ENCODE data around the gene SMAP2.
"Not testable (repeated sequence)": the region's sequence is repeated elsewhere in the genome, so short reads cannot be mapped to it uniquely, and the experiment has no call there.

The SMAP2 gene

DNA sequence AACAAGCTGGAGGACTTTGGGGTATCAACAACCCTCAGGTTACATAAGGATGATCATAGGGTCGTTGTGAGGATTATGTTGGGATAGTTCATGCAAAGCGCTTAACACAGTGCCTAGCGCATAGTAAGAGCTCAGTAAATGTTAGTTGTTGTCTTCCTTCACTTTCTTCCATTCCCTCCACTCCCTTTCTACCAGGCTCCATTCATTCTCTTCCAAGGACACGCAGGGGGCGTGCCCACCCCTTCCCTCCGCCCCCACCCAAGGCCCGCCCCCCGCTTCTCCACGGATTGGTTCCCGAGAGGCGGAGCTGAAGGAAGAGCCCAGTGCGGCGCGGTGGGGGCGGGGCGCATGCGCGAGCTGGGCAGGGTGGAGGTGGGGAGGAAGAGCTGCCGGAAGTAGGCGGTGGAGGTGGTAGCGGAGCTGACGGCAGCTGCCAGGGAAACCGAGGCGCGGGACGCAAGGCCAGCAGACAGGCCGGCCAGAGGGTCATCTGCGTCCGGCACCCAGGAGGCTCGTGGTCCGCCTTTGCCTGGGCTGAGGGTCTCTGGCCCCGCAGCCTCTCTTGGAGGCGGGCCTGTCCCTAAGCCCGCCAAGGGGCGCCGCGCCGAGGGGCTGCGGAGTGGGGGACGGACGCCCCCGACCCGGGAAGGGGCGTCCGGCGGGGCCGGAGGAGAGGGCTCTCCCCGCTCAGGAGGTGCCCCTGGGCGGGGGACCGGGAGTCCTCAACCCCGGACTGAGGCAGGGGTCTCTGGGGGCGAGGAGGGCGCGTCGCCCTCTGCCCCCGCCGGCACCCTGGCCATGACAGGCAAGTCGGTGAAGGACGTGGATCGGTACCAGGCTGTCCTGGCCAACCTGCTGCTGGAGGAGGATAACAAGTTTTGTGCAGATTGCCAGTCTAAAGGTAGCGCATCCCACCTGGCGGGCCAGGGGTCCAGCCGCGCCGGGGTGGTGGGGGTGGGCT is at the start of gene SMAP2:
TSS of gene SMAP2 (plus strand) at position 405 of the 961 bp plus-strand sequence. CDS start at position 799, 394 bp downstream.
- peak; percentile 97 for DNase-seq

DNA sequence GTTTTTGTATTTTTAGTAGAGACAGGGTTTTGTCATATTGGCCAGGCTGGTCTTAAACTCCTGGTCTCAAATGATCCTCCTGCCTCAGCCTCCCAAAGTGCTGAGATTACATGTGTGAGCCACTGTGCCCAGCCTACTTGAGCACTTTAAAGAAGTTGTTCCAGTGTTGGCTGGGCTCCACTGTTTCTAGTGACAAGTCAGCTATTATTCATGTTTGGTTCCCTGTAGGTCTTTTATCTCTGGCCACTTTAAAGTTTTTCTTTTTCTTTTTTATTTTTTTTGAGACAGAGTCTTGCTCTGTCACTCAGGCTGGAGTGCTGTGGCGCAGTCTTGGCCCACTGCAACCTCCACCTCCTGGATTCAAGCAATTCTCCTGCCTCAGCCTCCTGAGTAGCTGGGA is 42.1 kb upstream of the SMAP2 start:
- not testable (repeated sequence) for DNase-seq

DNA sequence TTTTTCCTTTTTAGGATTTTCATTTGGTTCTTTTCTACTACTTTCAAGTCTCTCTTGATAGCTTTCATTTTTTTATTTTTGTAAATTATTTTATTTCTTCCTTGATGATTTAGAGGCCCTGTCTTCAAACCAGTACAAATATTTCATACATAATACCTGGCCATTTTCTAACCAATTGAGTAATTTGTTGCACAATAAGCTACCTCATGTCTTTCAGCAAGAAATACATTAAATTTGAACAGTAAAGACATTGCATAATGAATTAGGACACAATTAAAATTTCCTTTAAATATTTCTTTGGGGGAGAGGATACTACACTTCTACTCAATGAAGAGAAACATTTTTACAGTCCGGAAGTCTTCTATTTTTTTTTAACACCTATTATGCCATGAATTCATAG is 40.8 kb upstream of the SMAP2 start:
- no peak for DNase-seq

DNA sequence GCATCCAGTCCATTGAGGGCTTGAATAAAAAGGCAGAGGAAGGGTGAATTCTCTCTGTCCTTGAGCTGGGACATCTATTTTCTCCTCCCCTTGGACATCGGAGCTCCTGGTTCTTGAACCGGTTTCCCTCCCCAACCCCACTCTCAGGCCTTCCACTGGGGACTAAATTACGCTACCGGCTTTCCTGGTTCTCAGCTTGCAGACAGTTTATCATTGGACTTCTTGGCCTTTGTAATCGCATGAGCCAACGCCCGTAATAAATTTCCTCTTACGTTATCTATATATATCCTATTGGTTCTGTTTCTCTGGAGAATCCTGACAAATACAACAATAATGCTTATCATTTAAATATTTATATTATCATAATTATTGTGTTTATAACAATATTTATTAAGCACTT is 36.1 kb upstream of the SMAP2 start:
- no peak for DNase-seq

- DNase-seq = peak; percentile 94
Measured at GRCh38 chr1:40338745-40339419, 34.6 kb upstream of the SMAP2 start.

DNA sequence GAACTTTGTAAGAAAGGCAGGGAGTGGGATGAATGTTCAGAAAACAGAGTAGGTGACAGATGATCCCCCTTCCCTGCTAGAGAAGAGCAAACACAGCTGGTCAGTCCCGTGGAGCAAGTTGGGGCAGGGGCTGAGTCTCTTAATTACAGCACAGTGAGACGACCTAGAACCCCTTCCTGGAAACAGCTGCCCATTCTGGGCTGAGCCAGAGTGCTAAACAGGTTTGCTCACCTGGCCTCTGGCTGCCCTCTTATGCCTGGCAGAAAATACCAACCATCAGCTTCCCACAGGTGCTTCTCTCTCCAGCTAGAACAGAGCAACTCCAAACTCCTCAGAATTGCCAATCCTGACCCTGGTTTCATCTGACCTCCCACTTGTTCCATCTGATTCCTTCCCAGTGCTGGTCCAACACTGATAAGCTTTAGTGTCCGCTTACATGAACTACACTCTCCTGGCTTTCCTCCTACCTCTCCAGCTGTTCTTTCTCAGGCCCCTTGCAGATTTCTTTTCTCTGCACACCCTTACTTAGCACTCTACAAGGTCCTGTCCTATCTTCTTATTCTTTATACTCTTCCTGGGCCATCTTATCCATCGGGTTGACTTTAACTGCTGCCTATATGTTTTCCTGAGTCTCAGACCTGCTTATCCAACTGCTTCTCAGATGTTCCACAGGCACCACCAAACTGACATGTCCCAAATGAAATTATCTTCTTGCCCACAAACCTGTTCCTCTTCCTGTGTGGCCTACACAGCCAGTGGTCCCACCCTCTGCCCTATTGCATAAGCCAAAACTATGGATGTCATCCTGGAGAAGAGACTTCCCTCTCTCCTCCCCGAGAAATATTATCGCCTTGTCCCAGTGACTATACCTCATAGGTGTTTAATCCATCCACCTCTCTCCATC is 33.9 kb upstream of the SMAP2 start:
- no peak for DNase-seq

DNA sequence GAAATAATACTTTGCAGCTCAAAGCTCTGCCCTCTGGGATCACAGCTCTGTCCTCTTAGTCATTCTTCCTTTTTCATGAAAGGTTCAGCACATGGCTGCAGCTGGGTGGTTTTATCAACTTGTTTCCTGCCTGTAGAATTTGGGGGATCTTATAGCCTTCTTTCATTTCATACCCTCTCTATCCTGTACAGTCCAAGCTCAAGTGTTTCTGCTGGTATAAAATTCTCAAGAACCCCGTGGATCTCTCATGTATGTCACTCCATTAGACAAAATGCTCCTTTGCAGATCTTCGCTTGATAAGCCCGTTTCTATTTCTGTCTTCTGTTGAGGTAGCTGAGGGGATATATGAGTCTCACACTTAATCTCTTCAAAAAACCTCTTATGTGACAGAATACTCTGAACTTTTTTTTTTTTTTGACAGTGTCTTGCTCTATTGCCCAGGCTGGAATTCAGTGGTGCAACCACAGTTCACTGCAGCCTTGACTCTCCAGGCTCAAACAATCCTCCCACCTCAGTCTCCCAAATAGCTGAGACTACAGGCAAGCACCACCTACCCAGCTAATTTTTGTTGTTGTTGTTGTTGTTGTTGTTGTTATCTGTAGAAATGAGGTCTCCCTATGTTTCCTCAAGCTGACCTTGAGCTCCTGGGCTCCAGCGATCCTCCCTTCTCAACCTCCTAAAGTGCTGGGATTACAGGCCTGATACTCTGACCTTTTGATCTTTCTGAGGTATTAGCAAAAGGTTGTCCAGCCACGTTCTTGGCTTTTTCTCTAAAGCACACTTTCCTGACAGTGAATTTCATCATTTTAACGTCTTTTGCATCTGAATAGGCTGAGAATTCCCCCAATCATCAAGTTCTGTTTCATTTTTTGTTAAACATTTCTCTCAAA is 31.8 kb upstream of the SMAP2 start:
- DNase-seq = no peak

DNA sequence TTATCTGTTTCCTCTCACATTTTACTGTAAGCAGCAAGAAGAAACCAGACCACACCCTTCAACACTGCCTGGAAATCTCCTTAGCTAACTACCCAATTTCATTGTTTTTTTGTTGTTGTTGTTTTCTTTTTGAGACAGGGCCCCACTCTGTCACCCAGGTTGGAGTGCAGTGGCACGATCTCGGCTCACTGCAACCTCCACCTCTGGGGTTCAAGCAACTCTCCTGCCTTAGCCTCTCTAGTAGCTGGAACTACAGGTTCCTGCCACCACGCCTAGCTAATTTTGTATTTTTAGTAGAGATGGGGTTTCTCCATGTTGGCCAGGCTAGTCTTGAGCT is 31.2 kb upstream of the SMAP2 start:
- not testable (repeated sequence) for DNase-seq

- DNase-seq = peak; percentile 34
Measured at GRCh38 chr1:40344597-40344996, 28.9 kb upstream of the SMAP2 start.

GRCh38 chr1:40350391-40350790 is 23.1 kb upstream of the SMAP2 start:
- no peak for DNase-seq

GRCh38 chr1:40351124-40351523 is 22.4 kb upstream of the SMAP2 start:
- no peak for DNase-seq

- DNase-seq = no peak
Measured at GRCh38 chr1:40352126-40352525, 21.4 kb upstream of the SMAP2 start.

DNA sequence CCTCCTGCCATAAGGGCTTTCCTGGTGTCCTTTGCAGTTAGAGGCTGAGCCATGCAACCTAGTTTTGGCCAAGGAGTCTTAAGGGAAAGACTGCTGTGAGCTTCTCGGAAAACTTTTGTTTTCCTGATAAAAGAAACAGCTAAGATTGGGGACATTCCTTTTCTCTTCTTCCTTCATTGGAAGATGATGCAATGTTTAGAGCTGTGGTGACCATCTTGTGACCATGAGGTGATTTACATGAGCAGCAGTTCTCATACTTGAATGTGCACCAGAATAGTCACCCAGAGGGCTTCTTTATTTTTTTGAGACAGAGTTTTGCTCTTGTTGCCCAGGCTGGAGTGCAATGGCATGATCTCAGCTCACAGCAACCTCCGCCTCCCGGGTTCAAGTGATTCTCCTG is 20.4 kb upstream of the SMAP2 start:
- no peak for DNase-seq

- DNase-seq = no peak
Measured at GRCh38 chr1:40357625-40358024, 15.9 kb upstream of the SMAP2 start.

GRCh38 chr1:40360631-40361030 is 12.9 kb upstream of the SMAP2 start:
- no peak for DNase-seq

- DNase-seq = no peak
Measured at GRCh38 chr1:40361201-40361600, 12.3 kb upstream of the SMAP2 start.

- no peak for DNase-seq
Measured at GRCh38 chr1:40361637-40362036, 11.9 kb upstream of the SMAP2 start.

- DNase-seq = no peak
Measured at GRCh38 chr1:40362199-40362598, 11.3 kb upstream of the SMAP2 start.

DNA sequence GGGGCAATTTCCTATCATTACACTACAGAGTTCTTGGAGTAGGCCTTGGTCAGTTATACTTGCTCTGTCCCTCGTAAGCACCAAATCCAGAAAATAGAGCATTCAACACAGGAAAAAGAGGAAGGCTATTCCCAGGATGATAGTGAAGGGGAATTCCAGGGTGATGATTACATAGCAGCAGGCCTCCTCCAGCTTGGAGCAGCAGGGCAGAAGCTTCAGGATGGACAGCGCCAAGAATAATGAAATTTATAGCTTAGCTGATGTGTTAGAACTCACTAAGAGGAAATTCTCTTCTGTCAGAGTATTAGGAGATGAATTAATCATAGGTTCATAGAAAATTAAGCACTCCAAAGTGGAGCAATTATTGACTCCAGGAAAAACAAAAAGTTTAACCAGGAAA is 10.8 kb upstream of the SMAP2 start:
- no peak for DNase-seq

- peak; percentile 52 for DNase-seq
Measured at GRCh38 chr1:40363721-40364120, 9.8 kb upstream of the SMAP2 start.

DNA sequence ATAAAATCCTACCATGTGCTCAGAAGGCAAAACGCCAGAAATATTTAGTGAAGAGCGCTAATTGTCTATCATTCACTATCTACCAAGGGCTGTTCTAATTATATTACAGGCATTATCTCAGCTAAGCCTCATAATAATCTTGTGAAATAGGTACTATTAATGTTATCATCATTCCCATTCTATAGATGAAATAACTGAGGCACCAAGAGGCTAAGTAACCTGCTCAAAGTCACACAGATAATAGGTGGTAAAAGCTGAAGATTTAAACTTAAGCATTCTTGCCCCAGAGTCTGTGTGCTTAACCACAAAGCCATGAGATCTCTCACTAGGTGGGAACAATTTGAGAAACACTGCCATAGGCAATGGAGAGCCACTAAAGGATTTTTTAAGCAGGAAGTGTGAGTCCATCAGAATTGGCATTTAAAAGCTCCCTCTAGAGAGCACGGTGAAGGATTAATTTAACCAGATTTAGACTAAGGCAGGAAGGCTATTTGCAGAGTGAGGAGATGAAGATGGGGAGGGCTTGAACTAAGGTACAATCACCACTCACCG is 1.7 kb upstream of the SMAP2 start:
- no peak for DNase-seq
